ENCODE measurements around the gene ASIC2.

Gene ASIC2

GRCh38 chr17:33126086-33126485 lies 167.0 kb downstream of the ASIC2 start:
- H3K4me3 ChIP-seq (ENCODE audit: low read length) = no peak overlapping the region
- DNase-seq (ENCODE audit: low read depth) = no peak
- no peak for TF ChIP-seq CTCF (IDR thresholded peaks at IDR 0.05; ENCODE audit: insufficient read depth, low read depth, low read length, missing control alignments)

- no peak for DNase-seq (ENCODE audit: low read depth)
- no peak for TF ChIP-seq CTCF (IDR thresholded peaks at IDR 0.05; ENCODE audit: insufficient read depth, low read depth, low read length, missing control alignments)
- no peak overlapping the region for H3K4me3 ChIP-seq (ENCODE audit: low read length)
These were observed 167.5 kb downstream of the ASIC2 start for GRCh38 chr17:33125552-33125950.

- no peak for TF ChIP-seq CTCF (IDR thresholded peaks at IDR 0.05; ENCODE audit: insufficient read depth, low read depth, low read length, missing control alignments)
- DNase-seq (ENCODE audit: low read depth) = peak; percentile 75
- no peak overlapping the region for H3K4me3 ChIP-seq (ENCODE audit: low read length)
These were observed 168.1 kb downstream of the ASIC2 start for GRCh38 chr17:33124871-33125551.

- TF ChIP-seq CTCF (IDR thresholded peaks at IDR 0.05; ENCODE audit: insufficient read depth, low read depth, low read length, missing control alignments) = no peak
- no peak for DNase-seq (ENCODE audit: low read depth)
- H3K4me3 ChIP-seq (ENCODE audit: low read length) = no peak overlapping the region
These were observed 168.9 kb downstream of the ASIC2 start for GRCh38 chr17:33124185-33124584.

GRCh38 chr17:33121756-33122155 lies 171.3 kb downstream of the ASIC2 start:
- no peak overlapping the region for H3K4me3 ChIP-seq (ENCODE audit: low read length)
- no peak for TF ChIP-seq CTCF (IDR thresholded peaks at IDR 0.05; ENCODE audit: insufficient read depth, low read depth, low read length, missing control alignments)
- peak; percentile 30 for DNase-seq (ENCODE audit: low read depth)

- no peak overlapping the region for H3K4me3 ChIP-seq (ENCODE audit: low read length)
- peak; percentile 60 for DNase-seq (ENCODE audit: low read depth)
- TF ChIP-seq CTCF (IDR thresholded peaks at IDR 0.05; ENCODE audit: insufficient read depth, low read depth, low read length, missing control alignments) = peak; percentile 4
These were observed 171.8 kb downstream of the ASIC2 start for GRCh38 chr17:33121272-33121671.

GRCh38 chr17:33120103-33120502 lies 173.0 kb downstream of the ASIC2 start:
- no peak for DNase-seq (ENCODE audit: low read depth)
- no peak for TF ChIP-seq CTCF (IDR thresholded peaks at IDR 0.05; ENCODE audit: insufficient read depth, low read depth, low read length, missing control alignments)
- no peak overlapping the region for H3K4me3 ChIP-seq (ENCODE audit: low read length)
